ENCODE data around the gene DR1.

Gene DR1

GRCh38 chr1:93313026-93313425 is 32.7 kb upstream of the DR1 start:
- no peak for DNase-seq (ENCODE audit: extremely low read depth, low read depth)
- no peak for TF ChIP-seq CTCF (IDR thresholded peaks at IDR 0.05; ENCODE audit: low read depth, low read length, missing control alignments)
- no peak overlapping the region for H3K4me3 ChIP-seq (replicated peaks; ENCODE audit: low read depth, low read length)

DNA sequence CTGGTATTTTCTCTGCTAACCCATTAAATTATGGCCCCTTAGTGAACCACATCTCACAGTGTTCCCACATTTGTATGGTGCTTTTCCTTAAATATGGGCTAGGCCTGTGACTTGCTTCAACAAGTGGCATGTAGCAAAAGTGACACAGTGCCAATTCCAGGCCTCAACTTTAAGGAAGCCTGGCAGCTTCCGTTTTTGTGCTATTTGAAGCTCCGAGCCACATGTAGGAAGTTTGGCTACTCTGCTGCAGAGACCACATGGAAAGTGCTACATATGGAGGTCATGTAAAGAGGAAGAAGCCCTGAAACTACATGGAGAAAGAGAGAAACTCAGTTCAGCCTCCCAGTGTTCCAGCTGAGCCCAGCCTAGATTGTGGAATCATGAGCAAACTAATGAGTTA is 28.5 kb upstream of the DR1 start:
- DNase-seq (ENCODE audit: extremely low read depth, low read depth): no peak
- no peak overlapping the region for H3K4me3 ChIP-seq (replicated peaks; ENCODE audit: low read depth, low read length)
- no peak for TF ChIP-seq CTCF (IDR thresholded peaks at IDR 0.05; ENCODE audit: low read depth, low read length, missing control alignments)

- no peak overlapping the region for H3K4me3 ChIP-seq (replicated peaks; ENCODE audit: low read depth, low read length)
- TF ChIP-seq CTCF (IDR thresholded peaks at IDR 0.05; ENCODE audit: low read depth, low read length, missing control alignments): no peak
- DNase-seq (ENCODE audit: extremely low read depth, low read depth): no peak
Measured at GRCh38 chr1:93317943-93318342, 27.8 kb upstream of the DR1 start.

- DNase-seq (ENCODE audit: extremely low read depth, low read depth): no peak
- no peak for TF ChIP-seq CTCF (IDR thresholded peaks at IDR 0.05; ENCODE audit: low read depth, low read length, missing control alignments)
- H3K4me3 ChIP-seq (replicated peaks; ENCODE audit: low read depth, low read length): no peak overlapping the region
Measured at GRCh38 chr1:93321720-93322119, 24.0 kb upstream of the DR1 start.

DNA sequence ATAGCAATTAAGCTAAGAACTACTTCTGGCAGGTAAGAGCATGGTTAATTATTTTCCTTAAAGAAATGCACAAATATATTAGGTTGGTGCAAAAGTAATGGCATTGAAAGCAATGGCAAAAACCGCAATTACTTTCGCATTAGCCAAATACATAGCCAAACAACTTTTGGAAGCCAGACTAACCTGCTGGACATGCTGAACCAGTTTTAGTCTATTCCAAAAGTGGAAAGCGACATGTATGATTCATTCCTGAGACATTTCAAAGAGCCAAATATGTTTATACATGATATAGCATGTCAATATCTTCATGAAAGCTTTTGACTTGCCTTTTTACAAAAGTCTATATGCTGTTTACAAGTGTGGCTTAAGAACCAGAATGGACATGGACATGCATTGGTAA is 23.4 kb upstream of the DR1 start:
- H3K4me3 ChIP-seq (replicated peaks; ENCODE audit: low read depth, low read length): no peak overlapping the region
- no peak for DNase-seq (ENCODE audit: extremely low read depth, low read depth)
- TF ChIP-seq CTCF (IDR thresholded peaks at IDR 0.05; ENCODE audit: low read depth, low read length, missing control alignments): no peak

DNA sequence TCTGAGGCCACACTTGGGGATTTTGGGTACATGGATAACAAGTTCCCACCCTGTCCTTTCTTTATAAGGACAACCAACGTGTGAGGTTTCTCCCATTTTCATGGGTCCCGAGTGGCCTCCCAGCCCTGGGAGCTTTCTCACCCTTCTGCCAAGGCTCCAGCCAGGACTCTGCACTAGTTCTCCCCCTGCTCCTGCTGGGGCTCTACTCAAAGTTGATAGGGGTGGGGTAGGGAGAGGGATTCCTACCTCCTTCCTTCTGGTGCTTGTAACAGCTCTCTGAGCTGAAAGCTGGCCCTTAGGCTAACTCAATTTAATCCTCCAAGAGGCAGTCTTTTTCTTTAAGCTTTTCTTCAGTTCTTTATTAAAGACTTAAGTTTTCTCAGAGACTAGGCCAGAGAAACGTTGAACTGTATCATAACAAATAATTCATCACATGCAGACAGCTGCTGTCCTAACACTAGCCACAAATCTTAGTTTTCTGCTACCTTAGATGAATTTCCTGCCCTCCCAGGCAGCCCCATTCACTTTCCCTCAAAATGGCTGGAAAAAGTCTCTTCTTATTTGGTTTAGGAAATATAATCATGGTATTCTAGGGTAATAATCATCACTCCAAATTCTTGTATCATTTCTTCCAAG is 22.4 kb upstream of the DR1 start:
- no peak for DNase-seq (ENCODE audit: extremely low read depth, low read depth)
- no peak overlapping the region for H3K4me3 ChIP-seq (replicated peaks; ENCODE audit: low read depth, low read length)
- no peak for TF ChIP-seq CTCF (IDR thresholded peaks at IDR 0.05; ENCODE audit: low read depth, low read length, missing control alignments)

Measured in HFF-Myc (cell line).